ENCODE data around the gene MBNL2.

The MBNL2 gene

GRCh38 chr13:97212004-97212403, 10.1 kb upstream of the MBNL2 start:
- no peaks in the 10 kb centered on the region for H3K27me3 ChIP-seq (replicated peaks)
- no peak for TF ChIP-seq CTCF (IDR thresholded peaks at IDR 0.05; ENCODE audit: low read depth, low read length, missing control alignments)
- in situ Hi-C loops (cut with HindIII; ENCODE audit: low pct_ligation_motif_present, low sequenced_read_pairs): loop anchor here (10.0 to 25.0 kb wide), 2 partner anchors 97 to 150 kb away; no protein-coding TSS in a partner anchor
- no peak overlapping the region for H3K4me3 ChIP-seq (ENCODE audit: low read depth, low read length)
- H3K27ac ChIP-seq: no peak overlapping the region
- DNase-seq: no peak
- no peaks in the 10 kb centered on the region for H3K36me3 ChIP-seq (replicated peaks)

GRCh38 chr13:97212601-97213040, 9.5 kb upstream of the MBNL2 start:
- Histone ChIP-seq H3K27ac (no peak overlapping the region), H3K36me3 (replicated peaks) (no peaks in the 10 kb centered on the region), H3K4me3 (ENCODE audit: low read depth, low read length) (no peak overlapping the region), H3K27me3 (replicated peaks) (no peaks in the 10 kb centered on the region)
- peak; percentile 84 for TF ChIP-seq CTCF (IDR thresholded peaks at IDR 0.05; ENCODE audit: low read depth, low read length, missing control alignments)
- DNase-seq: peak; percentile 60
- in situ Hi-C loops (cut with HindIII; ENCODE audit: low pct_ligation_motif_present, low sequenced_read_pairs): loop anchor here (10.0 to 25.0 kb wide), 2 partner anchors 98 to 150 kb away; no protein-coding TSS in a partner anchor

- H3K27me3 ChIP-seq (replicated peaks): no peaks in the 10 kb centered on the region
- no peak for TF ChIP-seq CTCF (IDR thresholded peaks at IDR 0.05; ENCODE audit: low read depth, low read length, missing control alignments)
- in situ Hi-C loops (cut with HindIII; ENCODE audit: low pct_ligation_motif_present, low sequenced_read_pairs): loop anchor here (10.0 to 25.0 kb wide), 2 partner anchors 100 to 147 kb away; no protein-coding TSS in a partner anchor
- no peak overlapping the region for H3K27ac ChIP-seq
- H3K36me3 ChIP-seq (replicated peaks): no peaks in the 10 kb centered on the region
- no peak for DNase-seq
- H3K4me3 ChIP-seq (ENCODE audit: low read depth, low read length): no peak overlapping the region
Observed at GRCh38 chr13:97214921-97215320, 7.2 kb upstream of the MBNL2 start.

GRCh38 chr13:97215325-97215724, 6.8 kb upstream of the MBNL2 start:
- DNase-seq: no peak
- Histone ChIP-seq H3K27ac (no peak overlapping the region), H3K4me3 (ENCODE audit: low read depth, low read length) (no peak overlapping the region), H3K27me3 (replicated peaks) (no peaks in the 10 kb centered on the region), H3K36me3 (replicated peaks) (no peaks in the 10 kb centered on the region)
- in situ Hi-C loops (cut with HindIII; ENCODE audit: low pct_ligation_motif_present, low sequenced_read_pairs): loop anchor here (10.0 to 25.0 kb wide), 2 partner anchors 101 to 147 kb away; no protein-coding TSS in a partner anchor
- no peak for TF ChIP-seq CTCF (IDR thresholded peaks at IDR 0.05; ENCODE audit: low read depth, low read length, missing control alignments)

- no peak for TF ChIP-seq CTCF (IDR thresholded peaks at IDR 0.05; ENCODE audit: low read depth, low read length, missing control alignments)
- Histone ChIP-seq H3K36me3 (replicated peaks) (no peaks in the 10 kb centered on the region), H3K27ac (no peak overlapping the region), H3K27me3 (replicated peaks) (no peaks in the 10 kb centered on the region), H3K4me3 (ENCODE audit: low read depth, low read length) (no peak overlapping the region)
- no peak for DNase-seq
- in situ Hi-C loops (cut with HindIII; ENCODE audit: low pct_ligation_motif_present, low sequenced_read_pairs): loop anchor here (10.0 to 25.0 kb wide), 2 partner anchors 104 to 143 kb away; no protein-coding TSS in a partner anchor
Observed at GRCh38 chr13:97219226-97219625, 2.9 kb upstream of the MBNL2 start.

Measured in brain microvascular endothelial cell (primary cell).